Head of caudate nucleus (tissue), 42 donors: ENCODE results near the gene EEF2.

Experiments
- DNase-seq, 42 donors: peaks; one replicate each; pipeline versions ENCODE4 v3.0.0 to v3.0.0-alpha.2; 2020 to 2021; ENCODE audit warnings: mixed read lengths in 7 of 42
- intact Hi-C: fragments of 100-400 bp; cut with DNase I; formaldehyde crosslinking; loops from one replicate; pipeline ENCODE4 v1.15.0; 2022

EEF2 gene

DNA sequence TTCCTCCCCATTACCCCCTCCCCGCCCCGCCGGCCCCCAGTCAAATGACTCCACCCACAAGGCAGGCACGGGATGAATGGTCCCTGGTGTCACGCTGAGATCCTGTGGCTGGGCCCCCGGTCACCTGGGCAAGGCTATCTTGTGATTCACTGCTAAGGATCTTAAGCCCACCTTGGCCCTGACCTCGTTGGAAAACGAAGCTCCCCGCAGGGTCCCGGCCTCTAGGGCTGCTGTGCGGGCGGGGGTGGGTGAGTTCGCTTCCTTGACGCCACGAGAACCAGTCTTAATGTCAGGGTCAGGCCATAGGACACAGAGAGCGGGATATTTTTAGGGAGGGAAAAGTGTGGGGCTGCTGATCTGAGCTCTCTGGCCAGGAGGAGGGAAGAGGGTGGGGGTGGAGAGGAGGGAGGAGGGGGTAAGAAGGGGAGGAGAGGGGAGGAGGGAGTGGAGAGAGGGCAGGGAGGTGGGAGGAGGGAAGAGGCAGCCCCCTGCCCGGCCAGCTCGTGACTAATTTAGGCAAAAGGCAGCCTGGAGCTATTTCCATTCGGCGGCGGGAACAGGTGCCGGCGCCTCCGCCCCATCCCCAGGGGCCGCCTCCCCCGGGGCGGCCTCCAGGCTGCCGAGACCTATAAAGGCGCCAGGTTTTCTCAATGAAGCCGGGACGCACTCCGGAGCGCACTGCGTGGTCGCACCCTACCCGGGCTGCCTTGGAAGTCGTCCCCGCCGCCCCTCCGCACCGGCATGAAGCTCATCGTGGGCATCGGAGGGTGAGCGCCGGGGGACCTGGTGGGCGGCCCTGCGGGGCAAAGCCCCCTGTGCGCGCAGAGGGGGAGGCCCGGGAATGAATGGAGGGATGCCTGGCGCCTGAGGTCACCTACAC, 52.1 kb downstream of the EEF2 start, which contains the start of gene NMRK2:
NMRK2 (plus strand) TSS at position 139 of the 880 bp plus-strand sequence; CDS start at position 742, 603 bp downstream.
- DNase-seq, result no peak
- intact Hi-C loops, result no loop called here

DNA sequence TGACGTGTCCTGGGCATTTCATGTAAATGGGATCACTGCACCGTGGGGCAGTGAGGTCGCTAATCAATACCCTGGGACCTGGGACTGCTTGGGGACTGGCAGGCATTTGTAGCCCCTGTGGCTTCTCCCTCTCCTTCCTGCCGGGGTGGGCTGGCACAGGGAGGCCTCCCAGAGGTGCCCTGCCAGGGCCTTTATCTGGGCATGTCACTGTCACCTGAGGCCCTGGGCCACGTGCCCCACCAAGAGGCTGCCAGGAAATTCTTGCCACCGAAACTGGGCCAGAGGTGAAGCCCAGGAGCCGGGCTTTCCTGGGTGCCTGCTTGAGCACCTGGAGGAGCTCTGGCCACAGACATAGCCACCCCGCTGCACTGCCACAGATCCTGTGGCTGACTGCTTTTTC, 54.2 kb downstream of the EEF2 start:
- intact Hi-C loops, result no loop called here
- DNase-seq, result no peak
